Activated T-cell treated with anti-CD3 and anti-CD28 coated beads, Interleukin-2, amount 50 U/mL, for 72 hours (primary cell): ENCODE measurements around the gene DCC. TPM values are rescaled to one million over a fixed set of nuclear protein-coding genes. Genes with fewer than 3 reads are reported as not detected.
"Not testable (repeated sequence)": the region's sequence is repeated elsewhere in the genome, so short reads cannot be mapped to it uniquely, and the experiment has no call there.

Experiments used
- ATAC-seq, 2 donors: fragments of 150-1000 bp; cut with Tn5 transposase; replicated peaks in 1 of 2; 2 replicates each; pipeline ENCODE4 v1.10.0; 2021; ENCODE audit warnings: moderate library complexity in 2 of 2, mild to moderate bottlenecking in 1 of 2
- DNase-seq, 2 donors: peaks; one replicate each; pipeline ENCODE4 v3.0.0; 2021 to 2022; ENCODE audit warnings: mixed read lengths in 1 of 2
- H3K27ac Mint-ChIP-seq: one replicate; pipeline ENCODE4 v1.8.0; 2022; ENCODE audit warnings: mild to moderate bottlenecking, moderate library complexity, mixed read lengths
- H3K27me3 Mint-ChIP-seq: one replicate; pipeline ENCODE4 v1.8.0; 2022; ENCODE audit warnings: low read depth, mixed read lengths
- H3K36me3 Mint-ChIP-seq, 2 donors: one replicate each; pipeline ENCODE4 v1.8.0; 2022; ENCODE audit warnings: mixed read lengths in 2 of 2, mild to moderate bottlenecking in 1 of 2; ENCODE audit not compliant: insufficient read depth in 2 of 2
- H3K4me1 Mint-ChIP-seq: one replicate; pipeline ENCODE4 v1.8.0; 2022; ENCODE audit warnings: low read depth, mixed read lengths
- H3K4me3 Mint-ChIP-seq, 2 donors: one replicate each; pipeline ENCODE4 v1.8.0; 2022; ENCODE audit warnings: mild to moderate bottlenecking in 2 of 2, mixed read lengths in 2 of 2, moderate library complexity in 2 of 2
- H3K9me3 Mint-ChIP-seq, 2 donors: one replicate each; pipeline ENCODE4 v1.8.0; 2022; ENCODE audit warnings: mixed read lengths in 2 of 2
- total RNA-seq, 2 donors: library from RNA; stranded (reverse); gene quantifications; one replicate each; pipeline ENCODE4 v1.2.3, GENCODE V29; 2022

DCC gene
- total RNA-seq, 2 donors from 2014 or later, result not detected

DNA sequence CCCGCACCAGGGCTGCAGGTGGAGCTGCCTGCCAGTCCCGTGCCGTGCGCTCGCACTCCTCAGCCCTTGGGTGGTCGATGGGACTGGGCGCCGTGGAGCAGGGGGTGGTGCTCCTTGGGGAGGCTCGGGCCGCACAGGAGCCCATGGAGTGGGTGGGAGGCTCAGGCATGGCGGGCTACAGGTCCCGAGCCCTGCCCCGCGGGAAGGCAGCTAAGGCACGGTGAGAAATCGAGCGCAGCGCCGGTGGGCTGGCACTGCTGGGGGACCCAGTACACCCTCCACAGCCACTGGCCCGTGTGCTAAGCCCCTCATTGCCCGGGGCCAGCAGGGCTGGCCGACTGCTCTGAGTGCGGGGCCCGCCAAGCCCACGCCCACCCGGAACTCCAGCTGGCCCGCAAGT is 26.9 kb downstream of the DCC start:
- not testable (repeated sequence) for H3K9me3 Mint-ChIP-seq, ATAC-seq, H3K36me3 Mint-ChIP-seq, H3K4me3 Mint-ChIP-seq, H3K27me3 Mint-ChIP-seq, DNase-seq, H3K27ac Mint-ChIP-seq, H3K4me1 Mint-ChIP-seq

- peaks cover 2% of the 10 kb centered on the region in 2 donors for H3K9me3 Mint-ChIP-seq
- DNase-seq (no peak), ATAC-seq (no peak)
- H3K4me3 Mint-ChIP-seq, result no peak overlapping the region
- no peak overlapping the region for H3K27ac Mint-ChIP-seq
- no peaks in the 10 kb centered on the region for H3K4me1 Mint-ChIP-seq
- no peaks in the 10 kb centered on the region for H3K27me3 Mint-ChIP-seq
- no peaks in the 10 kb centered on the region for H3K36me3 Mint-ChIP-seq
These were observed 28.2 kb downstream of the DCC start for GRCh38 chr18:52367953-52368742.

- H3K4me1 Mint-ChIP-seq, result no peaks in the 10 kb centered on the region
These were observed 30.8 kb downstream of the DCC start for GRCh38 chr18:52370841-52371240.

GRCh38 chr18:52376104-52376503 is 36.1 kb downstream of the DCC start:
- DNase-seq, result no peak
- peaks cover 0 to 2% of the 10 kb centered on the region in 2 donors for H3K9me3 Mint-ChIP-seq
- no peak for ATAC-seq
- no peaks in the 10 kb centered on the region for H3K4me1 Mint-ChIP-seq
- no peaks in the 10 kb centered on the region for H3K27me3 Mint-ChIP-seq
- H3K27ac Mint-ChIP-seq, result no peak overlapping the region
- H3K36me3 Mint-ChIP-seq, result no peaks in the 10 kb centered on the region
- H3K4me3 Mint-ChIP-seq, result no peak overlapping the region

More at GRCh38 chr18:52370841-52371240, 30.8 kb downstream of the DCC start:
- Mint-ChIP-seq H3K27me3 (no peaks in the 10 kb centered on the region), H3K4me3 (no peak overlapping the region), H3K36me3 (no peaks in the 10 kb centered on the region), H3K27ac (no peak overlapping the region), H3K9me3 (peaks cover 2 to 4% of the 10 kb centered on the region in 2 donors)
- DNase-seq (no peak), ATAC-seq (no peak)

DNA sequence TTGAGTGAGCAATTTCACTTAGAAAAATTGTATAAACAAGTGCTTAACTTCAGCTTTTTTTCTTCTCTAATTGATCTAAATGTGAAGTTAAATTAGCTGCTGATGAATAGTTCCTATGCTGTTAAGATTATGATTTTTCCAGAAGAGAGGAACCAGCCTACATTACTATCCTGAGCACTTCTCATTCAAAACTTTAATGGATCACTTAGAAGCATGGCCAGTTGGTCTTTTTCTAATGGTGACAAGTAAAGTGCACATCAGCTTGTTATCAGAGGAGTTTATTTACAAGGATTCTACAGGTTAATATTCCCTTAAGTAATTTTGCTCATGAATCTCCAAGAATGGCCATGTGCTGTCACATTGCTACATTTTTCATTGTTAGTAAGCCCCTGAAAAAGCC is 37.1 kb downstream of the DCC start:
- Mint-ChIP-seq H3K36me3 (no peaks in the 10 kb centered on the region), H3K4me3 (no peak overlapping the region), H3K4me1 (no peaks in the 10 kb centered on the region), H3K27ac (no peak overlapping the region), H3K9me3 (peaks cover 0 to 2% of the 10 kb centered on the region in 2 donors), H3K27me3 (no peaks in the 10 kb centered on the region)
- ATAC-seq (no peak), DNase-seq (no peak)

GRCh38 chr18:52386306-52386705 is 46.3 kb downstream of the DCC start:
- Mint-ChIP-seq H3K36me3 (no peaks in the 10 kb centered on the region), H3K4me3 (no peak overlapping the region), H3K27me3 (no peaks in the 10 kb centered on the region), H3K27ac (no peak overlapping the region), H3K4me1 (no peaks in the 10 kb centered on the region), H3K9me3 (no peaks in the 10 kb centered on the region)
- DNase-seq (no peak), ATAC-seq (no peak)

DNA sequence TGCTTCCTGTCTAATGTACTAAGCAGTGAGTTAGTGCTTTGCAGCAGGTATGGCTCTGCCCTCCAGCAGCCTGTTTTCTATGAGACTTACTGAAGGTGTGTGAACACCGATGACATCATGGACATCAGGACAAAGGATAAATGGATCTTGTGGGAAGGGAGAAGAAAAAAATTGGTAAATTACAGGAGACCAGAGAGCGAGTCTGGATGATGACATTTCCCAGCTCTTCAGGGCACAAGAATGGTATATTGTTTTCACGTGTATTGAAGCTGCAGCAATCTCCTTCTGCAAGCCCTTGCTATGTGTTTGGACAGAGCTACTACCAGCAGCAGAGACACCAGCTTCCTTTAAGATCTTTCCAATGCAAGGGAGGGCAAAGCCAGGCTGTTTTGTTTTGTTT is 47.2 kb downstream of the DCC start:
- no peak for DNase-seq
- Mint-ChIP-seq H3K9me3 (no peaks in the 10 kb centered on the region), H3K27ac (no peak overlapping the region), H3K4me1 (no peaks in the 10 kb centered on the region), H3K27me3 (no peaks in the 10 kb centered on the region), H3K36me3 (no peaks in the 10 kb centered on the region), H3K4me3 (no peak overlapping the region)
- ATAC-seq, result no peak

GRCh38 chr18:52391810-52392559 is 52.0 kb downstream of the DCC start:
- ATAC-seq, result no peak
- no peaks in the 10 kb centered on the region for H3K4me1 Mint-ChIP-seq

GRCh38 chr18:52394602-52395001 is 54.6 kb downstream of the DCC start:
- no peak for ATAC-seq
- Mint-ChIP-seq H3K9me3 (peaks cover 0 to 3% of the 10 kb centered on the region in 2 donors), H3K4me1 (no peaks in the 10 kb centered on the region), H3K27me3 (no peaks in the 10 kb centered on the region), H3K27ac (no peak overlapping the region), H3K36me3 (no peaks in the 10 kb centered on the region), H3K4me3 (no peak overlapping the region)
- no peak for DNase-seq

More at GRCh38 chr18:52391810-52392559, 52.0 kb downstream of the DCC start:
- Mint-ChIP-seq H3K36me3 (no peaks in the 10 kb centered on the region), H3K9me3 (peaks cover 0 to 3% of the 10 kb centered on the region in 2 donors), H3K27ac (no peak overlapping the region), H3K27me3 (no peaks in the 10 kb centered on the region), H3K4me3 (no peak overlapping the region)
- no peak for DNase-seq

- no peaks in the 10 kb centered on the region for H3K4me1 Mint-ChIP-seq
- H3K36me3 Mint-ChIP-seq, result no peaks in the 10 kb centered on the region
- no peaks in the 10 kb centered on the region for H3K27me3 Mint-ChIP-seq
- H3K9me3 Mint-ChIP-seq, result peaks cover 0 to 3% of the 10 kb centered on the region in 2 donors
- ATAC-seq, result no peak
- H3K27ac Mint-ChIP-seq, result no peak overlapping the region
- H3K4me3 Mint-ChIP-seq, result no peak overlapping the region
- no peak for DNase-seq
These were observed 55.3 kb downstream of the DCC start for GRCh38 chr18:52395146-52395852.

DNA sequence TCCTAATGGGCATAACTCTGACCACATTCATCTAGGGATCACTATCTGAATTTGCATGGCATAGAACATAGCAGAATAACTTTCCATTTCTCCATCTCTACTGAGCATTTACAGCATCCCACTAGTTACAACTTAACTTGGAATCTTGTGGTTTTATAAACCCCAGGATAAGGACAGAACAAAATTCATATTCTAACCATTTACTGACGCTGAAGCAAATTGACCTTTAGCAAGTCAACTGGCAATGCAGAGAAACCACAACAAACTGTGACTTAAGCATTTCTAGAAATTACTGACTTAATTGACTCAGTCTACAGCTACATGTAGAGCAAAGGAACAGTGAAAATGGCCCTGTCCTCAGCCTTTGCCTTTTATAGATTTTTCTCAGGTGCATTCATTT is 61.2 kb downstream of the DCC start:
- H3K9me3 Mint-ChIP-seq, result peaks cover 0 to 2% of the 10 kb centered on the region in 2 donors
- no peaks in the 10 kb centered on the region for H3K36me3 Mint-ChIP-seq
- DNase-seq, result no peak
- no peaks in the 10 kb centered on the region for H3K27me3 Mint-ChIP-seq
- ATAC-seq, result no peak
- H3K4me3 Mint-ChIP-seq, result no peak overlapping the region
- no peaks in the 10 kb centered on the region for H3K4me1 Mint-ChIP-seq
- H3K27ac Mint-ChIP-seq, result no peak overlapping the region

- Mint-ChIP-seq H3K36me3 (no peaks in the 10 kb centered on the region), H3K27ac (no peak overlapping the region)
These were observed 62.8 kb downstream of the DCC start for GRCh38 chr18:52402814-52403213.

More at GRCh38 chr18:52402814-52403213, 62.8 kb downstream of the DCC start:
- Mint-ChIP-seq H3K4me3 (no peak overlapping the region), H3K4me1 (no peaks in the 10 kb centered on the region), H3K27me3 (no peaks in the 10 kb centered on the region), H3K9me3 (peaks cover 0 to 4% of the 10 kb centered on the region in 2 donors)
- DNase-seq, result no peak
- ATAC-seq, result no peak
